ENCODE data around the gene C1RL. TPM values are rescaled to one million over a fixed set of nuclear protein-coding genes. Genes with fewer than 3 reads are reported as not detected.

C1RL gene
- total RNA-seq, 4 donors from 2014 or later: 64.8 to 159 (median 88.2) TPM

DNA sequence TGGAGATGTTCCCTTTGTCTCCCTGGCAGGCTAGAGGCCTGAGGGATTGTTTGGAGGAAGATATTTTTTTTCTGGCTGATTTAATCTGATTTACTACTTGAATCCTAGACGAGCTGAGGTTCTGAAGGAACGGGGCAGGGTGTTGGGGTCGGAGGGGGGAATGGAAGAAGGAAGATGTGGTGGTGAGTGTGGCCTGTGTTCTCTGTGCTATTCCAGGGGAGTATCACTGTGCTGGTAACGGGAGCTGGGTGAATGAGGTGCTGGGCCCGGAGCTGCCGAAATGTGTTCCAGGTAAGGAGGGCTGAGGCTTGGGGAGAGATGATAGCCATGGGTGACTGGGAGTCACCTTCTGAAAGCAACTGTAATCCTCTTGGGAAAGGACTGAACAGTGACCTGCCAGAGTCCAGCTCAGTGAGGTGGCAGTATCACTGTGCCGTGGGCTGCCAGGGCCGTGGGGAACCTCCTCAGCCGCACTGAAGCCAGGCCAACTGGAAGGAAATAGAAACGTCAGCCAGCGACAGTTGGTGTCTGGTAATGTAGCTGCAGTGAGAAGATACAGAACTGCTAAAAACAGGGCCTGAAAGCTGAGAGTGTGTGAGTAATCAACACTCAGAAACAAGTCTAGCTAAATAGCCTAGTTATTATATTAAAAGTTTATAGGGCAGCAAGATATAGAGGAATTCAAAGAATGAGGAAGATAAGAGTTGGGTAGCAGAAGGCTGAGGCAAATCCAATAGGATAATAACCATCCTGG is 40.6 kb downstream of the C1RL start:
- peaks cover 7 to 75% (median 53%) of the 10 kb centered on the region in 4 donors for H3K36me3 ChIP-seq

DNA sequence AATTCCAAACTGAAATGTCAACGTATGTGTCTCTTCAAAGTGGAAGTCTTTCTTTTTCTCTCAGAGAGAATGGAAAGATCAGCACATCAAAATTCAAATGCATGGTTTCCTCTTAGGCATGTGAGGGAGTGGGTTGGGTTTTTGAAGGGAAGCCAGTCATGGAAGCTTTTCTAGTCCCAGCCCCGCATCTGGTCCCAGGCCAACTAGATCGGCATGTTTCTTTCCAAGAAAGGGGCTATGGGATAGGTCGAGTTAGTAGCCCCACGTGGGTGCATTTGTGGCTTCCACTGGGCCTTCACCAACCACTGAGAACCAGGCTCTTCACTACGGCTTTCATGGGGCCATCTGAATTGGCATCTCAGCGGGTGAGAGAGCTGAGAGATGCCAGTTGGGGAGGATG is 41.9 kb downstream of the C1RL start:
- Histone ChIP-seq H3K27ac (replicated peaks in 1 of 4) (no peak overlapping the region), H3K27me3 (no peaks in the 10 kb centered on the region), H3K36me3 (peaks cover 7 to 84% (median 53%) of the 10 kb centered on the region in 4 donors), H3K9me3 (no peaks in the 10 kb centered on the region), H3K4me1 (peaks cover 0 to 43% (median 28%) of the 10 kb centered on the region in 4 donors), H3K4me3 (no peak overlapping the region)
- TF ChIP-seq, protein P1, sequence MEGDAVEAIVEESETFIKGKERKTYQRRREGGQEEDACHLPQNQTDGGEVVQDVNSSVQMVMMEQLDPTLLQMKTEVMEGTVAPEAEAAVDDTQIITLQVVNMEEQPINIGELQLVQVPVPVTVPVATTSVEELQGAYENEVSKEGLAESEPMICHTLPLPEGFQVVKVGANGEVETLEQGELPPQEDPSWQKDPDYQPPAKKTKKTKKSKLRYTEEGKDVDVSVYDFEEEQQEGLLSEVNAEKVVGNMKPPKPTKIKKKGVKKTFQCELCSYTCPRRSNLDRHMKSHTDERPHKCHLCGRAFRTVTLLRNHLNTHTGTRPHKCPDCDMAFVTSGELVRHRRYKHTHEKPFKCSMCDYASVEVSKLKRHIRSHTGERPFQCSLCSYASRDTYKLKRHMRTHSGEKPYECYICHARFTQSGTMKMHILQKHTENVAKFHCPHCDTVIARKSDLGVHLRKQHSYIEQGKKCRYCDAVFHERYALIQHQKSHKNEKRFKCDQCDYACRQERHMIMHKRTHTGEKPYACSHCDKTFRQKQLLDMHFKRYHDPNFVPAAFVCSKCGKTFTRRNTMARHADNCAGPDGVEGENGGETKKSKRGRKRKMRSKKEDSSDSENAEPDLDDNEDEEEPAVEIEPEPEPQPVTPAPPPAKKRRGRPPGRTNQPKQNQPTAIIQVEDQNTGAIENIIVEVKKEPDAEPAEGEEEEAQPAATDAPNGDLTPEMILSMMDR (IDR thresholded peaks at IDR 0.05): no peak
- TF ChIP-seq EP300 (IDR thresholded peaks at IDR 0.05) (no peak), POLR2A (IDR thresholded peaks at IDR 0.05; ENCODE audit: low read depth) (no peak), POLR2AphosphoS5 (IDR thresholded peaks at IDR 0.05) (no peak)
- 91% methylated on average over 7 of the region's 7 CpGs for WGBS
- intact Hi-C loops (cut with DNase I): no loop called here
- no peak for DNase-seq (ENCODE audit: extremely low spot score)

More for the DNA sequence above, 40.6 kb downstream of the C1RL start:
- intact Hi-C loops (cut with DNase I): no loop called here
- H3K4me3 ChIP-seq: no peak overlapping the region
- peaks cover 0 to 30% (median 16%) of the 10 kb centered on the region in 4 donors for H3K4me1 ChIP-seq
- TF ChIP-seq, protein P1 (IDR thresholded peaks at IDR 0.05): no peak
- no peak for TF ChIP-seq POLR2A (IDR thresholded peaks at IDR 0.05; ENCODE audit: low read depth)
- TF ChIP-seq POLR2AphosphoS5 (IDR thresholded peaks at IDR 0.05): no peak
- TF ChIP-seq EP300 (IDR thresholded peaks at IDR 0.05): no peak
- H3K27me3 ChIP-seq: no peaks in the 10 kb centered on the region
- 81% methylated on average over 11 of the region's 11 CpGs for WGBS
- DNase-seq (ENCODE audit: extremely low spot score): no peak
- no peaks in the 10 kb centered on the region for H3K9me3 ChIP-seq
- H3K27ac ChIP-seq (replicated peaks in 1 of 4): no peak overlapping the region

- no peak for TF ChIP-seq EP300 (IDR thresholded peaks at IDR 0.05)
- TF ChIP-seq POLR2A (IDR thresholded peaks at IDR 0.05; ENCODE audit: low read depth): no peak
- no peak for TF ChIP-seq POLR2AphosphoS5 (IDR thresholded peaks at IDR 0.05)
- TF ChIP-seq, protein P1 (IDR thresholded peaks at IDR 0.05): no peak
- H3K27ac ChIP-seq (replicated peaks in 1 of 4): no peak overlapping the region
These were observed 42.4 kb downstream of the C1RL start for GRCh38 chr12:7066596-7066995.

GRCh38 chr12:7065073-7065623 is 43.9 kb downstream of the C1RL start:
- WGBS: 84% methylated on average over 7 of the region's 7 CpGs
- TF ChIP-seq, protein P1 (IDR thresholded peaks at IDR 0.05): no peak
- TF ChIP-seq POLR2A (IDR thresholded peaks at IDR 0.05; ENCODE audit: low read depth) (no peak), EP300 (IDR thresholded peaks at IDR 0.05) (no peak), POLR2AphosphoS5 (IDR thresholded peaks at IDR 0.05) (no peak)
- H3K27me3 ChIP-seq: no peaks in the 10 kb centered on the region
- peaks cover 7 to 76% (median 47%) of the 10 kb centered on the region in 4 donors for H3K36me3 ChIP-seq
- intact Hi-C loops (cut with DNase I): no loop called here
- no peak overlapping the region for H3K27ac ChIP-seq (replicated peaks in 1 of 4)
- H3K9me3 ChIP-seq: no peaks in the 10 kb centered on the region
- H3K4me1 ChIP-seq: peaks cover 7 to 60% (median 45%) of the 10 kb centered on the region in 4 donors
- no peak overlapping the region for H3K4me3 ChIP-seq
- no peak for DNase-seq (ENCODE audit: extremely low spot score)

More at GRCh38 chr12:7066596-7066995, 42.4 kb downstream of the C1RL start:
- Histone ChIP-seq H3K4me3 (no peak overlapping the region), H3K4me1 (peaks cover 0 to 48% (median 33%) of the 10 kb centered on the region in 4 donors), H3K9me3 (no peaks in the 10 kb centered on the region), H3K36me3 (peaks cover 7 to 84% (median 53%) of the 10 kb centered on the region in 4 donors), H3K27me3 (no peaks in the 10 kb centered on the region)
- intact Hi-C loops (cut with DNase I): no loop called here
- DNase-seq (ENCODE audit: extremely low spot score): no peak
- 66% methylated on average over 2 of the region's 2 CpGs for whole genome bisulfite sequencing

Measured in esophagus muscularis mucosa (tissue), 4 donors.